Measurements from ENCODE around the gene TCIRG1. TPM values are rescaled to one million over a fixed set of nuclear protein-coding genes. Genes with fewer than 3 reads are reported as not detected.
A peak's percentile ranks its signal among the peaks of the same experiment; 100 is the strongest.

TCIRG1 gene
- total and polyA plus RNA-seq, 4 donors: 32.2 to 96.1 (median 44.5) TPM

- TF ChIP-seq, protein P1, sequence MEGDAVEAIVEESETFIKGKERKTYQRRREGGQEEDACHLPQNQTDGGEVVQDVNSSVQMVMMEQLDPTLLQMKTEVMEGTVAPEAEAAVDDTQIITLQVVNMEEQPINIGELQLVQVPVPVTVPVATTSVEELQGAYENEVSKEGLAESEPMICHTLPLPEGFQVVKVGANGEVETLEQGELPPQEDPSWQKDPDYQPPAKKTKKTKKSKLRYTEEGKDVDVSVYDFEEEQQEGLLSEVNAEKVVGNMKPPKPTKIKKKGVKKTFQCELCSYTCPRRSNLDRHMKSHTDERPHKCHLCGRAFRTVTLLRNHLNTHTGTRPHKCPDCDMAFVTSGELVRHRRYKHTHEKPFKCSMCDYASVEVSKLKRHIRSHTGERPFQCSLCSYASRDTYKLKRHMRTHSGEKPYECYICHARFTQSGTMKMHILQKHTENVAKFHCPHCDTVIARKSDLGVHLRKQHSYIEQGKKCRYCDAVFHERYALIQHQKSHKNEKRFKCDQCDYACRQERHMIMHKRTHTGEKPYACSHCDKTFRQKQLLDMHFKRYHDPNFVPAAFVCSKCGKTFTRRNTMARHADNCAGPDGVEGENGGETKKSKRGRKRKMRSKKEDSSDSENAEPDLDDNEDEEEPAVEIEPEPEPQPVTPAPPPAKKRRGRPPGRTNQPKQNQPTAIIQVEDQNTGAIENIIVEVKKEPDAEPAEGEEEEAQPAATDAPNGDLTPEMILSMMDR (IDR thresholded peaks at IDR 0.05; ENCODE audit: low read depth, low read length, missing input control): no peak
- TF ChIP-seq ATF3 (IDR thresholded peaks at IDR 0.05) (no peak), EGR1 (IDR thresholded peaks at IDR 0.05; ENCODE audit: low read depth in 2 of 2) (no peak), FOXA1 (IDR thresholded peaks at IDR 0.05) (no peak), HNF4G (IDR thresholded peaks at IDR 0.05) (no peak)
Measured at GRCh38 chr11:68035266-68035876, 3.5 kb upstream of the TCIRG1 start (continued).

GRCh38 chr11:68036141-68036716, 2.6 kb upstream of the TCIRG1 start:
- TF ChIP-seq EGR1 (IDR thresholded peaks at IDR 0.05; ENCODE audit: low read depth in 2 of 2) (no peak), NR2F2 (IDR thresholded peaks at IDR 0.05) (no peak), HNF4G (IDR thresholded peaks at IDR 0.05) (no peak), RAD21 (IDR thresholded peaks at IDR 0.05) (no peak), JUND (IDR thresholded peaks at IDR 0.05) (no peak), FOXA1 (IDR thresholded peaks at IDR 0.05) (no peak), YY1 (IDR thresholded peaks at IDR 0.05) (no peak)
- no peak for DNase-seq (ENCODE audit: low spot score)
- no peaks in the 10 kb centered on the region for H3K36me3 ChIP-seq (ENCODE audit: control insufficient read depth in 4 of 4, insufficient read depth in 3 of 4, low read depth in 1 of 4, low read length in 3 of 4)
- no peaks in the 10 kb centered on the region for H3K27me3 ChIP-seq (ENCODE audit: control insufficient read depth in 4 of 4, insufficient read depth in 4 of 4, low read length in 3 of 4)
- peak overlapping the region; percentile 93 to 98 for H3K27ac ChIP-seq (ENCODE audit: low read depth in 1 of 2, low read length in 2 of 2)
- H3K9me3 ChIP-seq (ENCODE audit: control insufficient read depth in 4 of 4, low read length in 3 of 4): no peaks in the 10 kb centered on the region
- H3K4me3 ChIP-seq (ENCODE audit: low read depth in 1 of 3, low read length in 3 of 3): no peak overlapping the region
- peak overlapping the region in 1 of 2 donors; percentile 2 for H3K9ac ChIP-seq (ENCODE audit: low read depth in 1 of 2, low read length in 2 of 2)
- 86% methylated on average over 27 of the region's 27 CpGs for WGBS
- H3K4me1 ChIP-seq (ENCODE audit: control insufficient read depth in 4 of 4, insufficient read depth in 4 of 4, low read length in 3 of 4): peaks cover 32 to 78% (median 53%) of the 10 kb centered on the region in 4 donors

DNA sequence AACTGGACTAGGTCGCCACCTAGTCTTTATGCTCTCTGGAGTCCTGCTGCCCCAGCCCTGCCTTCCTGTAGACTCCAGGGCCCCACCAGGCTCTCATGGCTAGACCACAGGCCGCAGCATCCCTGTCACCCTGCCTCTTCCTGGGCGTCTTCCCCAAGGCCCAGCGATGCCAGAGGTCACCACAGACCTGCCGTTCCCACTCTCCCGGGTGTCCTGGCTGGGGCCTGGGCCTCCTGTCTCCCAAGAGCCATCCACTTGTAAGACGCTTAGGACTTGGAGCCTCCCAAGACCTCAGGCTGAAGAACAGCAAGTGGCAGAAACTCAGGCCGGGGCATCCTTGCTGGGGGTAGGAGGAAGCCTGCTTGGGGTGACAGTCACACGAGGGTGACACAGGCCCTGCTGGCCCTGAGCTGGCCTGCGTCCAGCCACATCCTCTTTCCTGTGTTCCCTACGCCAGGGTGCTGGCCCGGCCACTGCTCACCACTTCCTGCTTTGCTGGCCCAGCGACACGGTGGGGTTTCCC, 2.0 kb upstream of the TCIRG1 start:
- Histone ChIP-seq H3K9ac (ENCODE audit: low read depth in 1 of 2, low read length in 2 of 2) (peak overlapping the region in 1 of 2 donors; percentile 49), H3K9me3 (ENCODE audit: control insufficient read depth in 4 of 4, low read length in 3 of 4) (no peaks in the 10 kb centered on the region), H3K27me3 (ENCODE audit: control insufficient read depth in 4 of 4, insufficient read depth in 4 of 4, low read length in 3 of 4) (no peaks in the 10 kb centered on the region), H3K4me1 (ENCODE audit: control insufficient read depth in 4 of 4, insufficient read depth in 4 of 4, low read length in 3 of 4) (peaks cover 30 to 73% (median 49%) of the 10 kb centered on the region in 4 donors), H3K27ac (ENCODE audit: low read depth in 1 of 2, low read length in 2 of 2) (peak overlapping the region; percentile 93 to 98), H3K4me3 (ENCODE audit: low read depth in 1 of 3, low read length in 3 of 3) (no peak overlapping the region), H3K36me3 (ENCODE audit: control insufficient read depth in 4 of 4, insufficient read depth in 3 of 4, low read depth in 1 of 4, low read length in 3 of 4) (no peaks in the 10 kb centered on the region)
- WGBS: 57% methylated on average over 14 of the region's 14 CpGs
- DNase-seq (ENCODE audit: low spot score): no peak
- no peak for TF ChIP-seq JUND (IDR thresholded peaks at IDR 0.05)
- TF ChIP-seq RXRA (IDR thresholded peaks at IDR 0.05): peak in 1 of 2 donors; percentile 46
- TF ChIP-seq NR2F2 (IDR thresholded peaks at IDR 0.05): peak; percentile 69
- TF ChIP-seq SP1 (IDR thresholded peaks at IDR 0.05): peak; percentile 20
- TF ChIP-seq MAX (IDR thresholded peaks at IDR 0.05): peak; percentile 21
- no peak for TF ChIP-seq TAF1 (conservative IDR thresholded peaks at IDR 0.05)
